HL-60 (cell line): ENCODE data around the gene CLUH.

Source experiments
- DNase-seq, 2 experiments: peaks; one replicate each; pipeline ENCODE4 v3.0.0-alpha.2; 2010 to 2020; ENCODE audit warnings: low read depth in 1 of 2, low spot score in 1 of 2
- H3K27ac ChIP-seq: fragments of 250-450 bp; sonication (Bioruptor Pico); replicated peaks from 2 replicates; pipeline ENCODE4 v1.5.1; 2020; ENCODE audit warnings: mild to moderate bottlenecking, moderate library complexity
- H3K27me3 ChIP-seq: fragments of 250-450 bp; sonication (Bioruptor Pico); 2 replicates; pipeline ENCODE4 v1.5.1; 2021; ENCODE audit warnings: mild to moderate bottlenecking, moderate library complexity; ENCODE audit not compliant: insufficient read depth, poor library complexity, severe bottlenecking
- H3K4me3 ChIP-seq: replicated peaks from 2 replicates; pipeline ENCODE4 v1.5.1; 2011; ENCODE audit warnings: mild to moderate bottlenecking, control low read depth, low read length; ENCODE audit not compliant: insufficient read depth
- GABPA ChIP-seq: IDR thresholded peaks from 2 replicates; pipeline ENCODE4 v1.6.1; 2012; ENCODE audit warnings: low read depth
- POLR2AphosphoS5 ChIP-seq: IDR thresholded peaks from 2 replicates; pipeline ENCODE4 v1.6.1; 2012; ENCODE audit warnings: low read depth
- REST ChIP-seq: IDR thresholded peaks from 2 replicates; pipeline ENCODE4 v1.6.1; 2012; ENCODE audit warnings: low read depth; ENCODE audit not compliant: insufficient replicate concordance
- SPI1 ChIP-seq: IDR thresholded peaks from 2 replicates; pipeline ENCODE4 v1.6.1; 2012; ENCODE audit warnings: low read depth, mild to moderate bottlenecking, borderline replicate concordance
- TF ChIP-seq, protein P1 (sequence below): IDR thresholded peaks from one replicate; pipeline ENCODE4 v1.5.1; 2011; ENCODE audit warnings: low read length, control low read depth, inconsistent platforms; ENCODE audit not compliant: insufficient read depth

Gene CLUH

DNA sequence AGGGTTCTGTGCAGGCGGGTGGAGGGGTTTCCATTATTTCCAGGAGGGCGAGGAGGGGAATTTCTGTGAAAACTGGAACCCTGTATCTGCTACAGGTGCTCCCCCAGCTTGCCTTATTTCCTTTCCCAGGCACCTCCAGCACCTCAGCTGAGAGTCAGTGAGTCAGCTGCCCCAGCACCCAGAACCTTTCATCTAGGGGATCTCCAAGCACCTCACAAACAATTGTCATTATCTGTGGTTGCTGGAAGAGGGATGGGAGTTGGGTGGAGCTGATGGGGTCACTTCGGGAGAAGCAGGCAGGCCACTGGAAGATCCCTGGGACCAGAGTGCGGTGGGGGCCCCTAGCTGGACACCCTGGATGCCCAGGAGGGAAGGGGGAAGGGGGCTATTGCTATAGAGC lies 10.0 kb upstream of the CLUH start:
- TF ChIP-seq GABPA (no peak), POLR2AphosphoS5 (no peak), REST (no peak), SPI1 (no peak)
- TF ChIP-seq, protein P1, sequence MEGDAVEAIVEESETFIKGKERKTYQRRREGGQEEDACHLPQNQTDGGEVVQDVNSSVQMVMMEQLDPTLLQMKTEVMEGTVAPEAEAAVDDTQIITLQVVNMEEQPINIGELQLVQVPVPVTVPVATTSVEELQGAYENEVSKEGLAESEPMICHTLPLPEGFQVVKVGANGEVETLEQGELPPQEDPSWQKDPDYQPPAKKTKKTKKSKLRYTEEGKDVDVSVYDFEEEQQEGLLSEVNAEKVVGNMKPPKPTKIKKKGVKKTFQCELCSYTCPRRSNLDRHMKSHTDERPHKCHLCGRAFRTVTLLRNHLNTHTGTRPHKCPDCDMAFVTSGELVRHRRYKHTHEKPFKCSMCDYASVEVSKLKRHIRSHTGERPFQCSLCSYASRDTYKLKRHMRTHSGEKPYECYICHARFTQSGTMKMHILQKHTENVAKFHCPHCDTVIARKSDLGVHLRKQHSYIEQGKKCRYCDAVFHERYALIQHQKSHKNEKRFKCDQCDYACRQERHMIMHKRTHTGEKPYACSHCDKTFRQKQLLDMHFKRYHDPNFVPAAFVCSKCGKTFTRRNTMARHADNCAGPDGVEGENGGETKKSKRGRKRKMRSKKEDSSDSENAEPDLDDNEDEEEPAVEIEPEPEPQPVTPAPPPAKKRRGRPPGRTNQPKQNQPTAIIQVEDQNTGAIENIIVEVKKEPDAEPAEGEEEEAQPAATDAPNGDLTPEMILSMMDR, result no peak
- no peak overlapping the region for H3K27ac ChIP-seq
- no peak overlapping the region for H3K4me3 ChIP-seq
- no peak for DNase-seq
- no peaks in the 10 kb centered on the region for H3K27me3 ChIP-seq

- TF ChIP-seq POLR2AphosphoS5, result no peak
- no peak for TF ChIP-seq GABPA
- TF ChIP-seq SPI1, result no peak
- TF ChIP-seq REST, result no peak
- TF ChIP-seq, protein P1, result no peak
- Histone ChIP-seq H3K27ac (no peak overlapping the region), H3K4me3 (no peak overlapping the region), H3K27me3 (no peaks in the 10 kb centered on the region)
- no peak for DNase-seq
Measured at GRCh38 chr17:2719861-2720260, 8.3 kb upstream of the CLUH start.

DNA sequence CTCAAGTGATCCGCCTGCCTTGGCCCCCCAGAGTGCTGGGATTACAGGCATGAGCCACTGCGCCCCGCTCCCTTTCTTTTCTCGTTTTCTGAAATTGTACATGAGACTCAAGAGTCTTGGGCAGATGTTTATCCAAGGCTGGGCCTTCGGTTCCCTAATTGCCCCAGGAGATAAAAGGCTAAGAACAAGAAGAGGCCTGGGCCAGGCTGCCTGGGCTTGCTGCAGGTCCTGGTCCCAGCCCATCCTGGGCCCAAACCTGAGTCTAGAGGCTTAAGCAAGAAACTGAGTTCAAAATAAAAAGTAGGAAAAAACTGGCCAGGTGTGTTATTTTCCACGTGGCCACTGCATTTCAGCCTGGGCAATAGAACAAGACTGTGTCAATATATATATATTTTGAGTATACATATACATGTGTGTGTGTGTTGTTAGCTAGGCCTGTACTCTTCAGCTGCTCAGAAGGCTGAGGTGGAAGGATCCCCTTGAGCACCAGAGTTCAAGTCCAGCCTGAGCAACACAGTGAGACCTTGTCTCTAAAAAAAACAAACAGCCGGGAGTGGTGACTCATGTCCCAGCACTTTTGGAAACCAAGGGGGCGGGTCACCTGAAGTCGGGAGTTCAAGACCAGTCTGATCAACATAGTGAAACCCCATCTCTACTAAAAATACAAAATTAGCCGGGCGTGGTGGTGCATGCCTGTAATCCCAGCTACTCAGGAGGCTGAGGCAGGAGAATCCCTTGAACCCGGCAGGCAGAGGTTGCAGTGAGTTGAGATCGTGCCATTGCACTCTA lies 6.8 kb upstream of the CLUH start:
- Histone ChIP-seq H3K27ac (no peak overlapping the region), H3K27me3 (no peaks in the 10 kb centered on the region), H3K4me3 (no peak overlapping the region)
- DNase-seq, result no peak
- no peak for TF ChIP-seq REST
- no peak for TF ChIP-seq GABPA
- TF ChIP-seq, protein P1, result no peak
- no peak for TF ChIP-seq POLR2AphosphoS5
- no peak for TF ChIP-seq SPI1
